ENCODE measurements around the gene DYNLT1.

DNA sequence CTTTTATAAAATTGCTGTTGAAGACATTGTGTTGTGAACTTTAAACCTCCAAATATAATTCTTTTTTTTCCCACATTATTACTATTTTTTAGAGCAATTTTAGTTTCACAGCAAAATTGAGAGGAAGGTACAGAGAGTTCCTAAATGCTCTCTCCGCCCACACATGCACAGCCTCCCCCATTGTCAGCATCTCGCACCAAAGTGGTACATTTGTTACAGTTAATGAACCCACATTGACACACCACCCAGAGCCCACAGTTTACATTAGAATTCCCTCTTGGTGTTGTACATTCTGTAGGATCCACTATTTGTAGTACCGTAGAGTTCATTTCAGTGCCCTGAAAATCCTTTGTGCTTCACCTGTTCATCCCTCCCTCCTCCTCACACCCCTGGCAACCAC is 50.9 kb downstream of the DYNLT1 start:
- TF ChIP-seq HDAC2 (IDR thresholded peaks at IDR 0.05) (no peak), CBX8 (IDR thresholded peaks at IDR 0.05) (no peak), RARB (CRISPR knock-in tag; IDR thresholded peaks at IDR 0.05) (no peak), POLR2AphosphoS2 (conservative IDR thresholded peaks at IDR 0.05; ENCODE audit: low read length) (no peak), CEBPB (IDR thresholded peaks at IDR 0.05) (no peak), CBX2 (IDR thresholded peaks at IDR 0.05; ENCODE audit: borderline replicate concordance, low read depth) (no peak), RCOR1 (IDR thresholded peaks at IDR 0.05; ENCODE audit: low read depth, low read length) (no peak), POLR2A (IDR thresholded peaks at IDR 0.05; ENCODE audit: low read length) (no peak), ZSCAN20 (CRISPR knock-in tag; IDR thresholded peaks at IDR 0.05) (no peak)
- TF ChIP-seq, protein P1, sequence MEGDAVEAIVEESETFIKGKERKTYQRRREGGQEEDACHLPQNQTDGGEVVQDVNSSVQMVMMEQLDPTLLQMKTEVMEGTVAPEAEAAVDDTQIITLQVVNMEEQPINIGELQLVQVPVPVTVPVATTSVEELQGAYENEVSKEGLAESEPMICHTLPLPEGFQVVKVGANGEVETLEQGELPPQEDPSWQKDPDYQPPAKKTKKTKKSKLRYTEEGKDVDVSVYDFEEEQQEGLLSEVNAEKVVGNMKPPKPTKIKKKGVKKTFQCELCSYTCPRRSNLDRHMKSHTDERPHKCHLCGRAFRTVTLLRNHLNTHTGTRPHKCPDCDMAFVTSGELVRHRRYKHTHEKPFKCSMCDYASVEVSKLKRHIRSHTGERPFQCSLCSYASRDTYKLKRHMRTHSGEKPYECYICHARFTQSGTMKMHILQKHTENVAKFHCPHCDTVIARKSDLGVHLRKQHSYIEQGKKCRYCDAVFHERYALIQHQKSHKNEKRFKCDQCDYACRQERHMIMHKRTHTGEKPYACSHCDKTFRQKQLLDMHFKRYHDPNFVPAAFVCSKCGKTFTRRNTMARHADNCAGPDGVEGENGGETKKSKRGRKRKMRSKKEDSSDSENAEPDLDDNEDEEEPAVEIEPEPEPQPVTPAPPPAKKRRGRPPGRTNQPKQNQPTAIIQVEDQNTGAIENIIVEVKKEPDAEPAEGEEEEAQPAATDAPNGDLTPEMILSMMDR (IDR thresholded peaks at IDR 0.05), result no peak
- TF ChIP-seq, protein P2, sequence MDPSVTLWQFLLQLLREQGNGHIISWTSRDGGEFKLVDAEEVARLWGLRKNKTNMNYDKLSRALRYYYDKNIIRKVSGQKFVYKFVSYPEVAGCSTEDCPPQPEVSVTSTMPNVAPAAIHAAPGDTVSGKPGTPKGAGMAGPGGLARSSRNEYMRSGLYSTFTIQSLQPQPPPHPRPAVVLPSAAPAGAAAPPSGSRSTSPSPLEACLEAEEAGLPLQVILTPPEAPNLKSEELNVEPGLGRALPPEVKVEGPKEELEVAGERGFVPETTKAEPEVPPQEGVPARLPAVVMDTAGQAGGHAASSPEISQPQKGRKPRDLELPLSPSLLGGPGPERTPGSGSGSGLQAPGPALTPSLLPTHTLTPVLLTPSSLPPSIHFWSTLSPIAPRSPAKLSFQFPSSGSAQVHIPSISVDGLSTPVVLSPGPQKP (IDR thresholded peaks at IDR 0.05; ENCODE audit: low read depth, low read length), result no peak
- TF ChIP-seq, protein P3, sequence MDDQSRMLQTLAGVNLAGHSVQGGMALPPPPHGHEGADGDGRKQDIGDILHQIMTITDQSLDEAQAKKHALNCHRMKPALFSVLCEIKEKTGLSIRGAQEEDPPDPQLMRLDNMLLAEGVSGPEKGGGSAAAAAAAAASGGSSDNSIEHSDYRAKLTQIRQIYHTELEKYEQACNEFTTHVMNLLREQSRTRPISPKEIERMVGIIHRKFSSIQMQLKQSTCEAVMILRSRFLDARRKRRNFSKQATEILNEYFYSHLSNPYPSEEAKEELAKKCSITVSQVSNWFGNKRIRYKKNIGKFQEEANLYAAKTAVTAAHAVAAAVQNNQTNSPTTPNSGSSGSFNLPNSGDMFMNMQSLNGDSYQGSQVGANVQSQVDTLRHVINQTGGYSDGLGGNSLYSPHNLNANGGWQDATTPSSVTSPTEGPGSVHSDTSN (IDR thresholded peaks at IDR 0.05), result no peak
- TF ChIP-seq, protein P4, sequence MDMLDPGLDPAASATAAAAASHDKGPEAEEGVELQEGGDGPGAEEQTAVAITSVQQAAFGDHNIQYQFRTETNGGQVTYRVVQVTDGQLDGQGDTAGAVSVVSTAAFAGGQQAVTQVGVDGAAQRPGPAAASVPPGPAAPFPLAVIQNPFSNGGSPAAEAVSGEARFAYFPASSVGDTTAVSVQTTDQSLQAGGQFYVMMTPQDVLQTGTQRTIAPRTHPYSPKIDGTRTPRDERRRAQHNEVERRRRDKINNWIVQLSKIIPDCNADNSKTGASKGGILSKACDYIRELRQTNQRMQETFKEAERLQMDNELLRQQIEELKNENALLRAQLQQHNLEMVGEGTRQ (IDR thresholded peaks at IDR 0.05), result no peak

Measured in A549 (cell line).